IPS-15b (cell line): ENCODE measurements around the gene ERCC5.

Experiments used
- H3K27me3 ChIP-seq: one replicate; pipeline ENCODE4 v1.6.1; 2013; ENCODE audit warnings: low read length; ENCODE audit not compliant: control insufficient read depth, insufficient read depth
- H3K36me3 ChIP-seq: one replicate; pipeline ENCODE4 v1.6.1; 2013; ENCODE audit warnings: low read length; ENCODE audit not compliant: control insufficient read depth, insufficient read depth
- H3K4me1 ChIP-seq: one replicate; pipeline ENCODE4 v1.6.1; 2013; ENCODE audit warnings: mild to moderate bottlenecking, low read length; ENCODE audit not compliant: control insufficient read depth, insufficient read depth
- H3K4me3 ChIP-seq: one replicate; pipeline ENCODE4 v1.5.1; 2013; ENCODE audit warnings: low read depth, low read length
- H3K9ac ChIP-seq: one replicate; pipeline ENCODE4 v1.6.1; 2013; ENCODE audit warnings: low read depth, mild to moderate bottlenecking, low read length
- H3K9me3 ChIP-seq: one replicate; pipeline ENCODE4 v1.6.1; 2013; ENCODE audit warnings: mild to moderate bottlenecking, low read length; ENCODE audit not compliant: control insufficient read depth, insufficient read depth

ERCC5 gene

DNA sequence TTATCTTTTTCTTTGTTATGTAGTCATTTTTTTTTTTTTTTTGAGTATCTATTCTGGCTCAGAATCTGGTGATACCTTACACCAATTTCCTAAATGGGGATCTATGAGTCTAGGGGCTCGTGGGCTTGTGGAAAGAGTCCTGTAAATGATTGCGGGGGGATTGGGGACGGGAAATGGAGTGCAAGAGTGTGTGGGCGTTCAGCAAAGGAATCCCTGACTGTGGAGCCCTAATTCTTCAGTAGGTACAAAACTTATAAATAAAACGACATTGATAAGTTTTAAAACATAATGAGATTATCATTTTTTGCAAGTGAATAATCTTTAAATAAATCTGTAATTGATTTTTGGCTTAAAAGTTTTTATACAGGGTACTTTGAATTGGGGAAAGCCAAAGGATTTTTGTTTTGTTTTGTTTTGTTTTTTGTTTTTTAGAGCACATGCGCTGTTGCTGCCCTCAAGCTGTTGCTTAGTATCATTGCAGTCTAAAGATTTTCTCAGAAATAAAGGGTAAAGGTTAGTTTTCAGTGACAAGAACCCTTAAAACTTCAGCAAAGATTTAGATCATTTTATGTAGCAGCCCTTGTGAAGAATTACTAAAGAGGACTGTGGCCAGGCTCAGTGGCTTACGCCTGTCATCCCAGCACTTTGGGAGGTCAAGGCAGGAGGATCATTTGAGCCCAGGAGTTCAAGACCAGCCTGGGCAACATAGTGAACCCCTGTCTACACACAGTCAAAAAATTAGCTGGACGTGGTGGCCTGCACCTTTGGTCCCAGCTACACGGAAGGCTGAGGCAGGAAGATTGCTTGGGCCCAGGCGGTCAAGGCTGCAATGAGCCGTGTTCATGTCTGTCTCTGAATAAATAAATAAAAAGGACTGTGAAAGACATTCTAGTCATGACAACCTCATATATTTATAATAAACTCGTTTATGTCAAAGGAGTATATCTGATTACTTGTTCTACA is 1.7 kb downstream of the ERCC5 start:
- H3K36me3 ChIP-seq, result no peaks in the 10 kb centered on the region
- H3K4me3 ChIP-seq, result peak overlapping the region; percentile 91
- H3K4me1 ChIP-seq, result no peaks in the 10 kb centered on the region
- H3K27me3 ChIP-seq, result no peaks in the 10 kb centered on the region
- no peak overlapping the region for H3K9ac ChIP-seq
- no peaks in the 10 kb centered on the region for H3K9me3 ChIP-seq

DNA sequence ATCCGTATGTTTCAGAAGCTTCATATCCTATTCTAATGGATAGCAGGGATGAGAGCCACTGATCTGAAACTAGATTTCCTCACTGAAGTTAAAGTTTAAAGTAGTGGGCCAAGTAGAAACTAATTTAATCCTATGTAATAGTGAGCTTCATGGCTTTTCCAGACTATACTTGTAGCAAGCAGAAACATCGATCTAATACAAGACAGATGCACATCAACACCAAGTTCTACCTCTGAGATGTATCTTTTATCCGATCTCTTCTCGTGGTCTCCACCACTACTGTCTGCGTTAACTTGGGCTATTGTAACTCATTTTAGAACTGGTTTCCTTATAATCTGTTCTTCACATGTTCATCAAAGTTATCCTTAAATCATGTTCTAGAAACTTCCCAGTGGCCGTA is 3.1 kb downstream of the ERCC5 start:
- no peaks in the 10 kb centered on the region for H3K36me3 ChIP-seq
- no peaks in the 10 kb centered on the region for H3K4me1 ChIP-seq
- H3K27me3 ChIP-seq, result no peaks in the 10 kb centered on the region
- H3K9ac ChIP-seq, result no peak overlapping the region
- H3K9me3 ChIP-seq, result no peaks in the 10 kb centered on the region
- H3K4me3 ChIP-seq, result no peak overlapping the region

DNA sequence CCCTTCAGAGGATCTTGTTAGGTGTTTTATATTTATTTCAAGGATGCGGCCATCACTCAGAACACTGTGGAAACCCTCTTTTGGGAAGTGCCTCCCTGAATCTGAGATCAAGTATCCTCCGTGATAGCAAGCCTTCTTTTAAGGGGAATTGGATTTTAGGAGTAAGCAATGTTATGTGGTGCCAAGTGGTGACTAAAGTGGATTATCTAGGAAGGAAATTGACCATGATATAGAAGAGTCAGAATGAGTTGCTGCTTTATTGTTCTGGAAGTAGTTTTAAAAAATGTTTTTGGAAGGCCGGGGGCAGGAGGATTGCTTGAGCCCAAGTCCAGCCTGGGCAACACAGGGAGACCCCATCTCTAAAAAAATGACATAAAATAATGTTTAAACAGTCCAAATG is 6.7 kb downstream of the ERCC5 start:
- no peaks in the 10 kb centered on the region for H3K9me3 ChIP-seq
- H3K4me3 ChIP-seq, result no peak overlapping the region
- no peaks in the 10 kb centered on the region for H3K4me1 ChIP-seq
- no peaks in the 10 kb centered on the region for H3K27me3 ChIP-seq
- no peaks in the 10 kb centered on the region for H3K36me3 ChIP-seq
- no peak overlapping the region for H3K9ac ChIP-seq

DNA sequence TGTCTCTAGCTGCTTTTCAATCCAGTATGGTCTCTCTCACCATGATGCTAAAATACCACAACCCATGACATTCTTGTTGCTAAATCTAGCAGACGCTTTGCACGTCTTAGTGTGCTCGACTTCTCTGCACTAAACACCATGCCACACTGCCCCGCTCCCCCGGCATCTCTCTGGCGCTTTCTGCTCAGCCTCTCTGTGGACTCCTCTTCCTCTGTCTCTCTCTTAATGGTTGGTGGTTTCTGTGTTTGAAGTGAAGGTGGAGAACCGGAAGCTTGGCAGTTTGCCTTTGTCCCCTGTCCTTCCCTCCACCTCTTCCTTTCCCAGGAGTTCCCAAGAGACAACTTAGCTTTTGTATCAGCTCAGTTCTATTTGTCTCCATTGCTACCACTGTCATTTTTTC is 8.8 kb downstream of the ERCC5 start:
- H3K9ac ChIP-seq, result no peak overlapping the region
- no peak overlapping the region for H3K4me3 ChIP-seq
- no peaks in the 10 kb centered on the region for H3K4me1 ChIP-seq
- no peaks in the 10 kb centered on the region for H3K9me3 ChIP-seq
- no peaks in the 10 kb centered on the region for H3K27me3 ChIP-seq
- H3K36me3 ChIP-seq, result peaks cover 3% of the 10 kb centered on the region

DNA sequence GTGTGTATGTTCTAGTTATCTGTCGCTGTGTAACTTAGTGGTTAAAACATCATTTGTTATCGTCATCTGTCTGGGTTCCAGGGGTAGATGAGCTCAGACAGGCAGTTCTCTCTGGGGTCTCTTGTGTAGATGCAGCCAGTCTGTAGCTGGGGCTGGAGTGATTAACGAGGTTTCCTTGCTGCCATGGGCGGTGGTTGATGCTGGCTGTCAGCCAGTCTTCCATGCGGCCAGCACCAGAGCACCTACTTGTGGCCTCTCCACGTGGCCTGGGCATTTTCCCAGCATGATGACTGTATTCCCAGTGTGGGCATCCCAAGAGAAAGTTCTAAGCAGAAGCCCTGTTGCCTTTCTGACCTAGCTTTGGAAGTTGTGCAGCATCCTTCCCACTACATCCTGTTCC is 10.7 kb downstream of the ERCC5 start:
- no peak overlapping the region for H3K4me3 ChIP-seq
- no peak overlapping the region for H3K9ac ChIP-seq
- H3K27me3 ChIP-seq, result no peaks in the 10 kb centered on the region
- no peaks in the 10 kb centered on the region for H3K4me1 ChIP-seq
- H3K9me3 ChIP-seq, result no peaks in the 10 kb centered on the region
- H3K36me3 ChIP-seq, result peaks cover 3% of the 10 kb centered on the region

DNA sequence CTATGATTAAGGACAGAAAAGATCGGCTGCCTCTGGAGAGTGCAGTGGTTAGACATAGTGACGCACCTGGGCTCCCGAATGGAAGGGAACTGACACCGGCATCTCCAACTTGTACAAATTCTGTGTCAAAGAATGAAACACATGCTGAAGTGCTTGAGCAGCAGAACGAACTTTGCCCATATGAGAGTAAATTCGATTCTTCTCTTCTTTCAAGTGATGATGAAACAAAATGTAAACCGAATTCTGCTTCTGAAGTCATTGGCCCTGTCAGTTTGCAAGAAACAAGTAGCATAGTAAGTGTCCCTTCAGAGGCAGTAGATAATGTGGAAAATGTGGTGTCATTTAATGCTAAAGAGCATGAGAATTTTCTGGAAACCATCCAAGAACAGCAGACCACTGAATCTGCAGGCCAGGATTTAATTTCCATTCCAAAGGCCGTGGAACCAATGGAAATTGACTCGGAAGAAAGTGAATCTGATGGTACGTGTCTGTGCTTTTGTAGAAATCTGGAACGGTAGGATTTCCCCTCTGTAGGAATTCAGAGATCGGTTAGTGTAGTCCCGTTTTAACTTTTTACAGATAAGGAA is 16.9 kb downstream of the ERCC5 start:
- no peak overlapping the region for H3K9ac ChIP-seq
- no peaks in the 10 kb centered on the region for H3K27me3 ChIP-seq
- H3K9me3 ChIP-seq, result no peaks in the 10 kb centered on the region
- no peak overlapping the region for H3K4me3 ChIP-seq
- H3K4me1 ChIP-seq, result no peaks in the 10 kb centered on the region
- peaks cover 13% of the 10 kb centered on the region for H3K36me3 ChIP-seq

DNA sequence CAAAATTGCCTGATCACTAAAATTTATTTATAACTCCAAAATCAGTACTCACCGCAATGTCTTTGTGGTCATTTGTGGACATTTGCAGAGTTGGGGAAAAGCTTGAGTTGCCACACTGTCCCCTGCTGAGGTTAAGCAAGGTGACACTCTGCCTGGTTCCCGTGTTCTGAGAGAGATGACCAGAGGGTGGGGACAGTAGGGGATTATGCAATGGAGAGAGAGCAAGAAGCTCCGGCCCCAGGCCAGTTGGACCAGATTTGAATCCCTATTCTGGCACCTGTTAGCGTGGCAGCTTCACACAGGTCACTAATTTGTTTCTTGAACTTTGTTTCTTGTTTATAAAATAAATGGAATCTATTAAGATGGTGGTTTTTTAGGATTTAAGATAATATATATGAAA is 17.8 kb downstream of the ERCC5 start:
- peaks cover 13% of the 10 kb centered on the region for H3K36me3 ChIP-seq
- no peaks in the 10 kb centered on the region for H3K9me3 ChIP-seq
- no peak overlapping the region for H3K9ac ChIP-seq
- H3K4me3 ChIP-seq, result no peak overlapping the region
- no peaks in the 10 kb centered on the region for H3K4me1 ChIP-seq
- no peaks in the 10 kb centered on the region for H3K27me3 ChIP-seq

DNA sequence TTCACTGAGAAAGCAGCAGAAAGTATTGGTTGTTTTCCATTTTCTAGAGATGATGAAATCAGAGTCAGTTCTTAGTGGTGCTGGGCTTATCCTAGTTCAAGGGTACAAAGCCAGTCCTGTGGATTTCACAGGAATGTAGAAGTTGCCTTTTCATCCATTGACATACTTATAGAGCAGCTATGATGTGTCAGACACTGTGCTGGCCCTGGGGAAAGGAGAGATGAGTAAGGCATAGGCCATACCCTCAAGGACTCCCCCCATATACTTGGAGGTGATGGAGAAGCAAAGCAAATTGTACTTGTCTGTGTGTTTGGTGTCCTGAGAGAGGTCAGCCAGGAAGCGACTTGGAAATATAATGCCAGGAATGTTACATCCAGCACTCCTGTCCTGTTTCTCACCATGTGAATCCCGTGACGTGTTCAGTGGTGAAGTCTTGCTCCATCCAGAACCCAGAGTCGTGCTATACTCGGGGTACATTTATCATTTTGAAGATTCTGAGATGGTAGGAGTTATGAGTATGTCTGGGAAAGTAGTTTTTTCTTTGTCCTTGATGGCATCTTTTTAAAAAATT is 22.6 kb downstream of the ERCC5 start:
- H3K36me3 ChIP-seq, result peaks cover 3% of the 10 kb centered on the region
- no peaks in the 10 kb centered on the region for H3K4me1 ChIP-seq

DNA sequence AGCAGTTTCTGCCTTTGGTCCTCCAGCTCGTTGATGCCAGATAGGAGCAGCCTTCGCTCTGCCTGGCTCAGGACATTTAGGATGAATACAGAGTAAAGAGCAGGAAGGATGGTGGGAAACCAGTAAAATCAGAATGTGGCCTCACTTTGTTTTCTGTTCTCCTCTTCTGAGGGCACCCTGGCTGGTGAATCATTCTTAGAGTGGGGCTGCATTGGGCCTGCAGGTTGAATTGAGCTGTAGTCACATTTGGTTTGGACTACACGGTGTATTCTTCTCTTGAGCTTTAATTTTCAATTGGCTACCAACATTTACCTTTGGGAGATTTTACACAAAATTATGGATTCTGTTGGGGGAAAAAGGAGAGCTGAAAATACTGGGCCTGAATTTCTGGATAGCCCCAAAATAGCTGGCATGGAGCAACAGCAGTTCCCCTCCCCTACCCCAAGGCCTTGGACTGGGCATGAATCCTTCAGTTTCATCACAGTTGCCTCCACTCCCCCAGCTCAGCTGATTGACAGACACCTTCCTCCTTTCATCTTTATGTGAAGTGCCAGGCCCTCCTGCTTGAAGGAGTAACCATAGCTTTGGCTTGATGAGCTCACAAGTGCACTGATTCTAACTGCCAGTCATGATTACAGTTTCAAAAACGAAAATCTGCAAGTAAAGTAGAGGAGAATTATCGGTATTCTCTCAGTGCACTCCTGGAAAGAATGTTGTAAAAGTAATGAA is 24.3 kb downstream of the ERCC5 start:
- Histone ChIP-seq H3K9me3 (no peaks in the 10 kb centered on the region), H3K4me3 (no peak overlapping the region), H3K4me1 (no peaks in the 10 kb centered on the region), H3K27me3 (no peaks in the 10 kb centered on the region), H3K9ac (no peak overlapping the region), H3K36me3 (peaks cover 3% of the 10 kb centered on the region)

More for the DNA sequence above, 22.6 kb downstream of the ERCC5 start:
- Histone ChIP-seq H3K9ac (no peak overlapping the region), H3K4me3 (no peak overlapping the region), H3K27me3 (no peaks in the 10 kb centered on the region), H3K9me3 (no peaks in the 10 kb centered on the region)

DNA sequence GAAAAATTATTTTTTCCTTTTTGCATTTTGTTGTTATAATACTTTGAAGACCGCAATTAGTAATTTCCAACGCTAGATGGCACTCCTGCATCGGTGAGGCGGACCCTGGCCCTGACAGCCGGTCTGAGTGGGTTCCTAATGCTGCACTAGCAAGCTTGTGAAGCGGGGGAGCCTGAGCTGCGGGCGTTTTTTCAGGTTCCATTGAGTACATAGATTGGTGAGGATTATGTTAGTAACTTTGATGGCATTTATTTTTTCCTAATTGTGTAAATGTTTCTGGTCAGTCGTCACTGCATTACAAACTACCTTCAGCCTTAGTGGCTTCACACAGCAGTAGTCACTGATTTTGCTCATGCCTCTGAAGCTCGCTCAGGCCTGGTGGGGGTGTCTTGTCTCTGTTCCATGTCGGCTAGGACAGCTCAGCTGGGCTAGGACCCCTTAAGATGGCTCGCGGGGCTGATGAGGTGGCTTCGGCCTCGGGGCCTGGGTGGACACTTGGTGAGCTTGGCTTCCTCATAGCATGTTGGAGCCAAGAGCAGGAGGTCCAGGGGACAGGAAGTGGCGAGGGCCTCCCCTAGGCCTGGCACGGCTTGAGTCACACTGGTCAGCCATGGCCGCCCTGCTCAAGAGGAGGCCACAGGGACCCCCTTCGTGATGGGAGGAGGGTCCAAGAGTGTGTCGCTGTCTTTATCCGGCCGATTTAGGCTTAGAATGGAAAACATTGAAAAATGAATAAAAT is 25.0 kb downstream of the ERCC5 start:
- Histone ChIP-seq H3K9me3 (no peaks in the 10 kb centered on the region), H3K27me3 (no peaks in the 10 kb centered on the region), H3K4me3 (no peak overlapping the region), H3K9ac (no peak overlapping the region), H3K36me3 (peaks cover under 1% of the 10 kb centered on the region), H3K4me1 (no peaks in the 10 kb centered on the region)

DNA sequence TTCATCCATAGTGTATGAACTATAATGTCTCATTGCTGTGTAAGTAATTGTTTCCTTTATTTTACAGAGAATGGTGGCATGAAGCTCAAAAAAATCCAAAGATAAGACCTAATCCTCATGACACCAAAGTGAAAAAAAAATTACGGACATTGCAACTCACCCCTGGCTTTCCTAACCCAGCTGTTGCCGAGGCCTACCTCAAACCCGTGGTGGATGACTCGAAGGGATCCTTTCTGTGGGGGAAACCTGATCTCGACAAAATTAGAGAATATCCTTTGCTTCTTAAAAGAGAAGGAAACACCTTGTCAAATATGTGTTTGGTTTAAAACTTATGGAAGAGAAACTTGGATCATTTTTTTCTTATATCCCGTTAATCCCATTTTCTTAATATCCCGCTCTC is 26.3 kb downstream of the ERCC5 start:
- Histone ChIP-seq H3K9ac (no peak overlapping the region), H3K4me1 (peaks cover 6% of the 10 kb centered on the region), H3K27me3 (no peaks in the 10 kb centered on the region), H3K4me3 (no peak overlapping the region), H3K36me3 (no peaks in the 10 kb centered on the region), H3K9me3 (no peaks in the 10 kb centered on the region)
